Subcutaneous abdominal adipose tissue (tissue), 5 donors: ENCODE data around the gene TBKBP1.

Source experiments
- H3K27ac ChIP-seq: one replicate; pipeline ENCODE4 v1.7.0; 2013; ENCODE audit warnings: low read depth, mild to moderate bottlenecking, inconsistent platforms, low read length, moderate library complexity
- H3K27me3 ChIP-seq, 5 donors: one replicate each; pipeline ENCODE4 v1.7.0; 2013; ENCODE audit warnings: low read length in 5 of 5, inconsistent platforms in 1 of 5; ENCODE audit not compliant: control insufficient read depth in 5 of 5, insufficient read depth in 4 of 5
- H3K36me3 ChIP-seq, 5 donors: one replicate each; pipeline ENCODE4 v1.7.0; 2013; ENCODE audit warnings: low read length in 5 of 5; ENCODE audit not compliant: control insufficient read depth in 5 of 5, insufficient read depth in 5 of 5
- H3K4me1 ChIP-seq, 5 donors: one replicate each; pipeline ENCODE4 v1.7.0; 2013; ENCODE audit warnings: low read length in 5 of 5, mild to moderate bottlenecking in 3 of 5, moderate library complexity in 1 of 5; ENCODE audit not compliant: control insufficient read depth in 5 of 5, insufficient read depth in 5 of 5
- H3K4me3 ChIP-seq, 5 donors: one replicate each; pipeline ENCODE4 v1.7.0; 2013; ENCODE audit warnings: low read length in 5 of 5, low read depth in 1 of 5
- H3K9ac ChIP-seq, 5 donors: one replicate each; pipeline ENCODE4 v1.7.0; 2013; ENCODE audit warnings: low read length in 5 of 5, mild to moderate bottlenecking in 4 of 5, moderate library complexity in 3 of 5
- H3K9me3 ChIP-seq, 5 donors: one replicate each; pipeline ENCODE4 v1.7.0; 2013; ENCODE audit warnings: low read length in 5 of 5; ENCODE audit not compliant: control insufficient read depth in 5 of 5
- donor health status: healthy.
- donor health status: healthy.
- donor health status: healthy.
- donor health status: healthy.
- donor health status: healthy.

The TBKBP1 gene

DNA sequence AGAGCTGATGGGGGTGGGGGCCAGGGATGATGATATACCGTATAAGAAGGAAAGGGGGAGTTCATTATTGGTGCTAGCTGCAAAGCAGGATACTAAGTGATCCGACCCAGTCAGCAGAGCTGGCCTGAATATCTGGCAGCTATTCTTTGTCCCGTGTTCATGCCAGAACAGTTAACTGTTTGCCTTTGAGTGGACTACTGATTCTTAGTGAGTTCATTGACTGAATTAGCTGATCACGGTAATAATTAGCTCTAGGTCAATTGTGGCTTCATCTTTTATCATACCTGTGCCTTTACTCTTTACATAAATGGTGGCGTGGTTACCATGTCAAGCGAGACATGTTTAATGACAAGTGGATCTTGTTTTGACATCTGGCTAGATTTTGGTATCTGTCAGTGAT is 39.0 kb upstream of the TBKBP1 start:
- Histone ChIP-seq H3K27me3 (no peaks in the 10 kb centered on the region), H3K9ac (peak overlapping the region in 4 of 5 donors; percentile 35 to 67 (median 42)), H3K4me1 (peaks cover 0 to 34% (median 20%) of the 10 kb centered on the region in 5 donors), H3K27ac (no peak overlapping the region), H3K9me3 (no peaks in the 10 kb centered on the region), H3K36me3 (peaks cover 52 to 74% (median 62%) of the 10 kb centered on the region in 5 donors), H3K4me3 (no peak overlapping the region)

DNA sequence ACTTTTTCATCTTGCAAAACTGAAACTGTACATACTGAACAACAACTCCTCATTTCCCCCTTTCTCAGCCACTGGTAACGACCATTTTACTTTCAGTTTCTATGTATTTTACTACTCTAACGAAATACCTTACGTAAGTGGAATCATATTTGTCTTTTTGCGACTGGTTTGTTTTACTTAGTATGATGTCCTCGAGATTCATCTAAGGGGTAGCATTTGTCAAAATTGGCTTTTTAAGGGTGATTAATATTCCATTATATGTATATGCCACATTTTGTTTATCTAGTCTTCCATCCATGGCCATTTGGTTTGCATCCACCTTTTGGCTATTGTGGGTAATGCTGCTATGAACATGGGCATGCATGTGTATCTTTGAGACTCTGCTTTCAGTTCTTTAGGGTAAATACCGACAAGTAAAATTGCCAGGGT is 33.9 kb upstream of the TBKBP1 start:
- H3K4me1 ChIP-seq = peaks cover 0 to 17% (median under 1%) of the 10 kb centered on the region in 5 donors
- H3K27me3 ChIP-seq = no peaks in the 10 kb centered on the region
- peaks cover 51 to 87% (median 80%) of the 10 kb centered on the region in 5 donors for H3K36me3 ChIP-seq
- H3K4me3 ChIP-seq = peak overlapping the region in 1 of 5 donors; percentile 36
- no peak overlapping the region for H3K27ac ChIP-seq
- peak overlapping the region in 1 of 5 donors; percentile 50 for H3K9ac ChIP-seq
- H3K9me3 ChIP-seq = no peaks in the 10 kb centered on the region

GRCh38 chr17:47663912-47664623 is 29.9 kb upstream of the TBKBP1 start:
- Histone ChIP-seq H3K27ac (no peak overlapping the region), H3K9me3 (no peaks in the 10 kb centered on the region), H3K27me3 (no peaks in the 10 kb centered on the region), H3K4me3 (no peak overlapping the region), H3K36me3 (peaks cover 39 to 82% (median 76%) of the 10 kb centered on the region in 5 donors), H3K4me1 (peaks cover 0 to 10% (median 0%) of the 10 kb centered on the region in 5 donors), H3K9ac (no peak overlapping the region)

- peaks cover 41 to 84% (median 76%) of the 10 kb centered on the region in 5 donors for H3K36me3 ChIP-seq
- no peak overlapping the region for H3K27ac ChIP-seq
- H3K9ac ChIP-seq = no peak overlapping the region
- H3K4me1 ChIP-seq = peaks cover 0 to 7% (median 0%) of the 10 kb centered on the region in 5 donors
- no peaks in the 10 kb centered on the region for H3K27me3 ChIP-seq
- H3K4me3 ChIP-seq = no peak overlapping the region
- no peaks in the 10 kb centered on the region for H3K9me3 ChIP-seq
These were observed 29.4 kb upstream of the TBKBP1 start for GRCh38 chr17:47664624-47664941.

DNA sequence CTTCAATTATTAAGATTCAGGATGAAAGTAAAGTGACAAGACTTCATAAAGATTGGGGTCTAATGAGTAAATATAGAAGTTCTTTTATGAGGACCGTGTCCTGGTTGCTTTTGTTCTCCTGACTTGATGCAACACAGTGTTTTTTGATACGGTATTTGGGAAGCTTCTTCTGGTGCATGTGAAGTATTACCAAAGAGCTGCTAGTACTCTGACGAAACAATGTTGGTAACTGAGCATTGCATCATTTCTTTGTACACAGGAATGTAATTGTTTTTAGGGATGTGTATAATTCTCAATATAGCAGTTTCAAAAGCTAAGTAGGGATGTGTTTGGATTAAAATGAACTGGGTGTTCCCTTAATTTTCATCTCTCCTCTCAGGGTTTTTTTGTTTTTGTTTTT is 28.3 kb upstream of the TBKBP1 start:
- no peaks in the 10 kb centered on the region for H3K27me3 ChIP-seq
- peaks cover 43 to 93% (median 84%) of the 10 kb centered on the region in 5 donors for H3K36me3 ChIP-seq
- no peak overlapping the region for H3K4me3 ChIP-seq
- H3K4me1 ChIP-seq = peaks cover 0 to 2% (median 0%) of the 10 kb centered on the region in 5 donors
- H3K9ac ChIP-seq = peak overlapping the region in 1 of 5 donors; percentile 35
- no peaks in the 10 kb centered on the region for H3K9me3 ChIP-seq
- H3K27ac ChIP-seq = no peak overlapping the region

GRCh38 chr17:47669081-47669480 is 24.9 kb upstream of the TBKBP1 start:
- Histone ChIP-seq H3K4me1 (peaks cover 0 to 2% (median 0%) of the 10 kb centered on the region in 5 donors), H3K9ac (no peak overlapping the region), H3K9me3 (no peaks in the 10 kb centered on the region), H3K27me3 (no peaks in the 10 kb centered on the region), H3K27ac (no peak overlapping the region), H3K4me3 (no peak overlapping the region), H3K36me3 (peaks cover 50 to 95% (median 87%) of the 10 kb centered on the region in 5 donors)

GRCh38 chr17:47670064-47670463 is 23.9 kb upstream of the TBKBP1 start:
- H3K4me1 ChIP-seq = peaks cover 0 to 2% (median 0%) of the 10 kb centered on the region in 5 donors
- H3K27me3 ChIP-seq = no peaks in the 10 kb centered on the region
- H3K9ac ChIP-seq = no peak overlapping the region
- H3K9me3 ChIP-seq = no peaks in the 10 kb centered on the region
- no peak overlapping the region for H3K27ac ChIP-seq
- no peak overlapping the region for H3K4me3 ChIP-seq
- peaks cover 51 to 95% (median 87%) of the 10 kb centered on the region in 5 donors for H3K36me3 ChIP-seq

DNA sequence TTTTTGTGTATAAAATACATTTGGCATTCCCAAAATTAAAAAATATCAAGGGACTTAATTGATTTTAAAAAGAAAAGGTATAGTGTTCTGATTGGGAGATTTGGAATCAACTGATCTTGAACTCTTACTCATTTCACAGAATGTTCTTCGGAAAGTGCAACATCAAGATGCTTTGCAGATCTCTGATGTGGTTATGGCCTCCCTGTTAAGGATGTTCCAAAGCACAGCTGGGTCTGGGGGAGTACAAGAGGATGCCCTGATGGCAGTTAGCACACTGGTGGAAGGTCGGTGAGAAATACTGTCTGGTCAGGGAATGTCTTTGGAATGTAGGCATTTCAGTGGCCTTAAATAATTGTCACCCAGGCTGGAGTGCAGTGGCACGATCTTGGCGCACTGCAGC is 19.5 kb upstream of the TBKBP1 start:
- no peaks in the 10 kb centered on the region for H3K9me3 ChIP-seq
- H3K27ac ChIP-seq = no peak overlapping the region
- no peak overlapping the region for H3K9ac ChIP-seq
- peaks cover 0 to 2% (median 0%) of the 10 kb centered on the region in 5 donors for H3K4me1 ChIP-seq
- H3K4me3 ChIP-seq = no peak overlapping the region
- peaks cover 66 to 100% (median 97%) of the 10 kb centered on the region in 5 donors for H3K36me3 ChIP-seq
- H3K27me3 ChIP-seq = no peaks in the 10 kb centered on the region

DNA sequence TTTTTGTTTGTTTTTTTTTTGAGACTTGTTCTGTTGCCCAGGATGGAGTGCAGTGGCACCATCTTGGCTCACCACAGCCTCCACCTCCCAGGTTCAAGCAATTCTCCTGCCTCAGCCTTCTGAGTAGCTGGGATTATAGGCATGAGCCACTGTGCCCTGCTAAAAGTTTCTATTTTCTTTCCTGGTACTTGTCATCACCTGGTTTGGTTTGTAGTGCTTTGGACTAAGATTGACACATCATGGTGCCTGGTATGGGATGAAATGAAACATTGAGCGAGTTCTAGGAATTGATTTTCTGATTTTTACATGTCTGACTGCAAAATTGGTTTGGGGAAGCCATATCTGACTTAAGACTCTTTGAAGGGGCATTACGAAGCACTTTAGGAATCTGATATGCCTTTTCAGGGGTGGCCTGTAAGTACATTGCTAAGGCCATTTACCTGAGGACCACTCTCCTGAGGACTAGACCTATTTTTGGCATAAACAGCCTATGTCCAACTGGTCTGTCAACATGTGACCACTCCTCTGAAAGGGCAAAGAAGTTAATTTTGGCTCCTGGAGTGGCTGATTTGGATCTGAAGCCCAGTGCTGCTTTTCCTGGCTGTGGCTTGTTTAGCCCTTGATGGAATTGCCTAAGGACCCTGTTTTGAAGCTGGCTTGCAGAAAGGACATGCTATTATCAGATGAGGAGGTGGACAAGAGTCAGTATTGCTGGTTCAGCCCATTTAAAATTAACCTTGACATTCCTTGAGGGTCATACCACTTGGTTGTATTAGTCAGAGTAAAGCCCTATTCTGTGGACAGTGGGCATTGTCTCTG is 18.4 kb upstream of the TBKBP1 start:
- no peak overlapping the region for H3K4me3 ChIP-seq
- H3K9me3 ChIP-seq = no peaks in the 10 kb centered on the region
- peaks cover 64 to 100% (median 96%) of the 10 kb centered on the region in 5 donors for H3K36me3 ChIP-seq
- H3K4me1 ChIP-seq = no peaks in the 10 kb centered on the region
- no peak overlapping the region for H3K27ac ChIP-seq
- H3K27me3 ChIP-seq = no peaks in the 10 kb centered on the region
- no peak overlapping the region for H3K9ac ChIP-seq

DNA sequence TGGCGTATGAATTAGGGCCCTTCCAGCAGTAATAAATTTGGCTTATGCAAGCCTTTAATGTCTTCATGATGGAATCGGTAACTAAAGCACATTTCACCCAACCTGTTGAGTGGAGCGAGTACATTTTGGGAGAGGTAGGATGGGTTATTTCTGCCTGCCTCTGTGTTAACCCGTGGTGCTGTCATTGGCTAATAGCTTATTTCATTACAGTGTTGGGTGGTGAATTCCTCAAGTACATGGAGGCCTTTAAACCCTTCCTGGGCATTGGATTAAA is 17.8 kb upstream of the TBKBP1 start:
- H3K27me3 ChIP-seq = no peaks in the 10 kb centered on the region
- no peak overlapping the region for H3K4me3 ChIP-seq
- no peaks in the 10 kb centered on the region for H3K4me1 ChIP-seq
- no peaks in the 10 kb centered on the region for H3K9me3 ChIP-seq
- H3K9ac ChIP-seq = no peak overlapping the region
- H3K27ac ChIP-seq = no peak overlapping the region
- H3K36me3 ChIP-seq = peaks cover 64 to 99% (median 95%) of the 10 kb centered on the region in 5 donors
